ENCODE results near the gene TSPAN4.

TSPAN4 gene, protein sequence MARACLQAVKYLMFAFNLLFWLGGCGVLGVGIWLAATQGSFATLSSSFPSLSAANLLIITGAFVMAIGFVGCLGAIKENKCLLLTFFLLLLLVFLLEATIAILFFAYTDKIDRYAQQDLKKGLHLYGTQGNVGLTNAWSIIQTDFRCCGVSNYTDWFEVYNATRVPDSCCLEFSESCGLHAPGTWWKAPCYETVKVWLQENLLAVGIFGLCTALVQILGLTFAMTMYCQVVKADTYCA

DNA sequence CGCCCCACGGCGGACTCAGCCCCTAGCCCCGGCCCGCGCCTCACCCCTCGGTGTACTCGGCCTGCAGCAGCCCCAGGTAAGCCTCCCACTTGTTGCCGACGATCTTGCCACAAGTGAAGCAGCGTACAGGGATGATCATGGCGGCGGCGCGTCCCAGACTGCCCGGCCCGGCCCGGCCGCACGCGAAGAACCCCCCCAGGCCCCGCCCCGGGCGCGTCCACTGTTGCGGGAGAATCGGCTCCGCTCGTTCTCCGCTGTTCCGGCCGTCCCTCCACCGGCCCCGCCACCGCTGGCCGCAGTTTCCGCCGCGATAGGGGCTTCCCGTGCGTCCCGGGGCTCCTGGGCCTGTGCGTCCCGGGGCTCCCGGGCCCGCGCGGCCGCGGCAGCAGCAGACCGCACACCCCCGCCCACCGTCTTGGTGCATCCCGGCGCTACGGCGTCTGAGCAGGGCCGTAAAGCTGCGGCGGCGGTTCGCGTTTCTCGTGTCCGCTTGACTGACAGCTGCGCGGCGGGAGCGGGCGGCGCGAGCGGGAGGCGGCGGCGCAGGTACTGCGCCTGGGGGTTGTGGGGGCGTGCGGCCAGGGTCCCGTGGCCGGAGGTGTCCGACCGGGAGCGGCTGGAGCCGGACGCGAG is at the start of gene TSPAN4, which contains the start of gene POLR2L:
Gene TSPAN4, plus strand, starts transcription at position 483 of the 633 bp plus-strand sequence. CDS start 7,453 bp downstream, outside the sequence.
Gene POLR2L, minus strand, starts transcription at position 160 of the 633 bp plus-strand sequence. Its CDS starts 21 bp downstream, at position 139.
- FAIRE-seq, result peak; percentile 91
- peak; percentile 95 for DNase-seq (ENCODE audit: insufficient read length, low spot score)

GRCh38 chr11:792873-793272 is 49.8 kb upstream of the TSPAN4 start:
- no peak for DNase-seq (ENCODE audit: insufficient read length, low spot score)

GRCh38 chr11:793556-793955 is 49.1 kb upstream of the TSPAN4 start:
- DNase-seq (ENCODE audit: insufficient read length, low spot score), result no peak
- no peak for FAIRE-seq

More at GRCh38 chr11:792873-793272, 49.8 kb upstream of the TSPAN4 start:
- no peak for FAIRE-seq

DNA sequence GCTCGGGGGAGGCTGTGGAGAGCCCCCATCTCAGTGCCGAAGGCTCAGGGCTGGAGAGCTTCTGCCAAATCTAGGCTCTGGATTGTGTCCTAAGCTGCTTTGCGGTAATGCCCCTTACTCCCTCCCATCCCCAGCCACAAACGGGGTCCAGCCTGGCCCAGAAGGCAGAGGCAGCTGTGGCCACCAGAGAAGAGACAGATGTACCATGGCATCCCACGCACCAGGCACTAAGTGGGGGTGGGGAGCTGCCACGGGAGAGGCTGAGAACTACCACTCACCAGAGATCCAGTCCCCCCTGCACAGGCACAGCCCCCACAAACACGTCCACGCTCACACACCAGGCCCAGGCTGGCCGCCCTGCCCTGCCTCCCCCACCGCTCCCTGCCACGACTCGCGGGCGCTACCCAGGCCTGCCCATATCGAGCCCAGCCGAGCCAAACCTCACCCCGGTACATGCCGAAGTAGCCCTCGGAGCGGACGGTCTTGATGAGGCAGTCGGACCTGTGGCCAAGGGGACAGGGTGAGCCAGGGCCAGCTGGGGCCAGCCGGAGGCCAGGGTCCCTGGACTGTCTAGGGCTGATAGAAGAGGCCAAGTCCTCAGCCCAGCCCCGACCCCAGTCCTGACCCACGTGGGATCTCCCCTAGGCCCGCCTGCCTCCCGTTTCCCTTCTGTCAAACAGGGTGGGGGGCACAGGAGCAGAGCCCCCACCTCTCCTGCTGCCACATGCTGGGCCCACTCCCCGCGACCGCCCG is 48.5 kb upstream of the TSPAN4 start:
- DNase-seq (ENCODE audit: insufficient read length, low spot score), result no peak
- no peak for FAIRE-seq

DNA sequence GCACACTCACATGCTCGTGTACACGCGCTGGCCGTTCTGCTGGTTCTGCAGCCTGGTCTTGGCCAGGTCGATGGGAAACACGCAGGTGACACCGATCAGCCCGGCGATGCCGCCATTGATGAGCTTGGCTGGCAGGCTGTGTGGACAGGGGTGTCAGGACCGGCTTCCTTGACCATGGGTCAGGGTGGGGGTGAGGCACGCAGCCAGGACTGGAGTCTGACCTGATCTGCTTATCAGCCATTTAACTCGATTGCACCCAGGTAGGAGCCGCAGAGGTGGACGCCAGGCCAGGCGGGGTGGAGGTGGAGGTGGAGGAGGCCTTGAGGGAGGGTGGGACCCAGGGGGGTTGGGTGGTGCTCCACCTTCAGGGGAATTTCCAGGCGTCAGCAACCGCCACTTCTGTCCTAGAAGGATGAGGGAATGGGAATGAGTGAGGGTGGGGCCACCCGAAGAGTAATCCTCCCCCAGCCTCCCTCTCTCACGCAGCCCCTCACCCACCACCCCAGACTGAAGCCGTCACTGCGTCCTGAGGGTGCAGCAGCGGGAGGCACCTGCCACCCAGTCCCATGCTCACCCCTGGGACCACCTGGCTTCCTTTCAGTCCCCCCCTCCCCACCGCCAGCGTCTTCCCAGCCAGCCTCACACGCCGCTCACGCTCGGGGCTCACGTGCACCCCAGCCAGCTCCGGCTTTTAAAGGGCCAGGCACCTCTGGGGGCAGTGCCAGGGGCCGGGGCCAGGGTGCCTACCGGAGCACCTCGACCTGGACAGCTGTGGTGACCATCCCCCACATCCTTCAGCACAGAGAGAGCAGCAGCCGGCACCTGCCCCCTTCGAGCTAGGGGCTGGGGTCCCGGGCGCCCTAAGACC is 47.7 kb upstream of the TSPAN4 start:
- FAIRE-seq (no peak), DNase-seq (ENCODE audit: insufficient read length, low spot score) (no peak)

DNA sequence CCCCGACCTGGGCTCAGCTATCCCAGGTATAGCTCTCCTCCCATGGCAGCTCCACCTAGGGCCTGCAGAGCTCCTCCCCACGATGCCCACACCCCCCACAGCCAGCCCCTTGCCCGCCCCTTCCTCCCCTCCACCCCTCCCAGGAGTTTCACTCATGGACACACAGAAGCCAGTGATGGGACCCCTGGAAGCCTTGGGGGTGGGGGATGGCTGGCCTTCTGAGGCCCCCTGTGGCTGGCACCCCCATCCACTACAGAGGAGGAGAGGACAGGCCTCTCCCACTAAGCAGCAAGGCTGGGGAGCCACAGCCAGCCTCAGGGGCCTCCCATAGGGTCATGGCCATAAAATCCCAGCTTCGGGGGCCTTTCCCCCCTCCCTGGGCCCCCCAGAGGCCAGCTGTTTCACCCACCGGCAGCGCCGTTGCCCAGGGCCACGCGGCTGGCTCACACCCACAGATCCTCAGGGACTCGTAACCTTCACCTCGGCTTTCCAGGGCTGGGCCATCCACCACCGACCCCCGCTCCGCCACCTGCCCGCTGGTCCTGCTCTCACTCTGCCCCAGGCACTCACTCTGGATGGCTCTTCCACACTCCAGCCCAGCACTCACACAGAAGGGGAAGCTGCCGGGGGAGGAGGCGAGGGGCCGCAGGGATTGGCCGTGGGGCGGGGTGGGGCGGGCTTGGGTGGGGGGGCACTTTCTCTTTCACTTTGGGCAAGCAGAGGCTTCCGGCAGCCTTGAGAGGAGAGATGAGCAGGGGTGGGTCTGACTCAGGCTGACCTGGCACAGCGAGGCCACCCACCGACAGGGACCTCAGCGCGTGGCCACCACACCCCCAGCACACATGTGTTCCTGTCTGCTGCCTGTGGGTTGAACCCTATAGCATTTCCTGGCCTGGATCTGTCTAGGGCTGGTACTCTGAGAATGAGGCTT is 46.8 kb upstream of the TSPAN4 start:
- peak; percentile 67 for FAIRE-seq
- peak; percentile 99 for DNase-seq (ENCODE audit: insufficient read length, low spot score)

DNA sequence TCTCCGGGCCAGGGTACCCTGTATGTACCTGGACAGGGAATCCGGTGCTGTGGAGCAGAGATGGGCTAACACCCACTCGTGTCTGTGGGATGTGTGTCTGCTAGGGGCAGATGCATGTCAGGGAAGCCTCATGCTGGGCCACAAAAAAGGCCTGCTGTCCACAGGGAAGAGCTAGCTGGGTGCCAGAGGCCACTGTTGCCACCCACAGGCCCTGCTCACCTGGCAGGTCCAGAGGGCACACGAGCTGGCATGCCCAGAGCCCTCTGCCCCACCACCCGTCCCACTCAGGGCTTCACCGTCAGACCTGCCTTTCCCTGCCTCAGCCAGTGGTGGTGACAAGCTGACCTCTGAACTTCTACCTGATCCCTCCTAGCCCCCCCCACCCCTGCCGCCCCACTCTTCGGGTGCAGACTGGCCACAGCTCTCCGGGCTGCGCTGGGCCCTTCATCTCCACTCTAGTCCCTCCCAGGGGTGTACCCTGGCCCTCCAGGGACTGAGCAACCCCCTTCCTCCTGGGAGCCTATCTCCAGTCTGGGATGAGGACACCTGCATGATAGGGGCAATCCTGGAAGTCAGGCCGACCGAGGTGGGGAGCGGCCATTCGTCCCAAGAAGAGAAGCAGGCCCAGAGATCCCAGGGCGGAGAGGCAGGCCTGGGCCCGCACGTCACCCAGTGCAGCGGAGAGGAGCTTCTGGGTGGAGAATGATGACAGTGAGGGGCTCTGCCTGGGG is 45.9 kb upstream of the TSPAN4 start:
- DNase-seq (ENCODE audit: insufficient read length, low spot score), result no peak
- peak; percentile 28 for FAIRE-seq

DNA sequence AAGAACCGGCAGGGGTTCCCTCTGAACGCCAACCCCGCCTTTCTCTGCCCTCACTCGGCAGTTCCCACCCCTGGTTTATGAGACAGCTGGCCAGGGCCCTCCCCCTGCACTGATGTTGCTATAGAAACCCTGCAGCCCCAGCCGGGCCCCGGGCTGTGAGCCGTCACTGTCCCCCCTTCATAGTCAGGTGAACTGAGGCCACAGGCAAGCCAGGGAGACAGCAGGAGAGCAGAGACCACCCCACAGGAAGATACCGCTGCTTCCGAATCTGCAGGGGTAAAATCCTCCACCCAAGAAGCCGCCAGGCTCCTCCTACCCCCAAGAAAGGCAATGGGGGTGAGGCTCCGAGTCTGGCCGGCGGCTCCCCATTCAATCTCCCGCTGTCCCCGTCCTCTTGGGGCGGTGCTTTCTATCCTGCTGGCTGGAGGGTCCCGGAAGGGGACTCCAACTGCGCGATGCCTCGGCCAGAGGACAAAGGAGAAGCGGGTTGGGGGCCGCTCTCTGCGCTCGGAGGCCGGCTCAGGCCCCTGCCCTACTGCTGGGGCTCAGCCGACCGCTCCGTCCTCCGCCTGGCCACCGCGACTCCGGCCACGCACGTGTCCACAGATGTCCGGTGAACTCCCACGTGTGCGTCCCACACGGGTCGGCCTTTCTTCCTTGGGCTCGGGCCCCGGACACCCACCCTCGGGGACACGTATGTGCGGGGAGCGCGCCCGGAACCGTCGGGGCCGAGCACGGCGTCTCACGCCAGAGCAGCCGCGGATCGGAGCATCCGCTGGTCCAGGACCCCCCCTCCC is 45.2 kb upstream of the TSPAN4 start:
- peak; percentile 91 for DNase-seq (ENCODE audit: insufficient read length, low spot score)
- FAIRE-seq, result peak; percentile 94

GRCh38 chr11:798093-798713 is 44.4 kb upstream of the TSPAN4 start, which contains the start of gene SLC25A22:
SLC25A22 (minus strand) TSS chr11:798281; CDS start chr11:795006, 3,275 bp downstream.
- DNase-seq (ENCODE audit: insufficient read length, low spot score) (peak; percentile 97), FAIRE-seq (peak; percentile 93)

DNA sequence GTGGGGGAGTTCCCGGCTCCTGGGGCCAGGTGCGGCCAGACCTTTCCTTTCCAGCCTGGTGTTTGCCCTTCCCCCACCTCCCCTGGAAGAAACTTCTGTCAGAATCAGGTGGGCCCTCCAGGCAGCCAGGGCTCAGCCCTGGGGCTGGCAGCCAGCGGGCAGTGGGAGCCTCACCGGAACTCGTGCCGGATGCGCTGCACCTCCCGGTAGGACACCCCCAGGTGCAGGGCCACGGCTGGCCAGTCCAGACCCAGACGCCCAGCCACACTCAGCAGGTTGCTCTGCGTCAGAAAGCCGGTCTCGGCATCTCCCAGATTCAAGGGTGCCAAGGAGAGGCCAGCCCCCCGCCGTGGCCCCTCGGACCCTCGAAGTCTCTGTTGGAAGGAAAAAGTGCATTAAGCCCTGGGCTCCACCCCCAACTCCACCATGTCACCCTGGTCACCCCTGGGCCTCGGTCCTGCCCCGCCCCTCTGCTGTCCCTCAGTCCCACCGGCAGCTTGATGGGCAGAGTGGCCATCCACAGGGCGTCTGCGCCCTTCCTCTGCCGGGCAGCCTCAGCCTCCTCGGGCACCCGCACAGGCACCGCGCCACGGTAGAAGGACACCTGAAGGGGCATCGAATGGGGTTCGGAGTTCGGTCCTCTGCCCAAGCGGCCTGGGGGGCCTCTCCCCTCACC is 42.9 kb upstream of the TSPAN4 start:
- FAIRE-seq, result no peak
- no peak for DNase-seq (ENCODE audit: insufficient read length, low spot score)

- no peak for FAIRE-seq
- DNase-seq (ENCODE audit: insufficient read length, low spot score), result no peak
These were observed 42.2 kb upstream of the TSPAN4 start for GRCh38 chr11:800473-800872.

- FAIRE-seq (no peak), DNase-seq (ENCODE audit: insufficient read length, low spot score) (no peak)
These were observed 41.4 kb upstream of the TSPAN4 start for GRCh38 chr11:801097-801780.

- DNase-seq (ENCODE audit: insufficient read length, low spot score), result no peak
- no peak for FAIRE-seq
These were observed 40.5 kb upstream of the TSPAN4 start for GRCh38 chr11:802018-802617.

DNA sequence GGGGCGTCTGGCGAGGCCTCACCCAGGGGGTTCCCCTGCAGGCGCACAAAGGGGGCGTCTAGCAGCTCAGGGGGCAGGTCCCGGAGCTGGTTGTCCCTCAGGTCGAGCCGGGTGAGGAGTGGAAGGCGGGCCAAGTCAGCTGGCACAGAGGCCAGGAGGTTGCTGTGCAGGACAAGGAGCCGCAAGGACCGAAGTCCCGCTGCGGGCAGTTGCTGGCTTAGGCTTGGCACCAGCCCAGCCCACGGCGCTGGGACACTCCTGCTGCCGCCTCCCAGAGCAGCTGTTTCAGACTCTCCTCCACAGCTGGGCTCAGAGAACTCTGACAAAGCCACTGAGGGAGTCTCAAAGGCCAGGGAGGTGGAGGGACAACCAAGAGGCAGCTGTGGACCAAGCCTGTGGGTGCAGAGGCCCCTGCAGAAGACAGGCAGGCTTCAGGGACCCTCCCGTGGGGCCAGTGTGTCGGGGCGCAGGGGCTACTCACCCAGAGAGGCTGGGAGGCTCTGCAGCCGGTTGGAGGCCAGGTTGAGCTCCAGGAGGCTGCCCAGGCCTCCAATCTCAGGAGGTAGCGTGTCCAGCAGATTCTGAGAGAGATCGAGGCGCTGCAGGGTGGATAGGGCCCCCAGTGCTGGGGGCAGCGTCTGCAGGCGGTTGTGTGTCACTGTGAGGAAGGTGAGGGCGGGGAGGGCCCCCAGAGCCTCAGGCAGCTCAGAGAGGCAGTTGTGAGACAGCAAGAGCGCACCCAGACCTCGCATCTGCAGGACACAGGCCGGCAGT is 39.8 kb upstream of the TSPAN4 start:
- DNase-seq (ENCODE audit: insufficient read length, low spot score), result no peak
- no peak for FAIRE-seq

GRCh38 chr11:803467-803742 is 39.2 kb upstream of the TSPAN4 start:
- no peak for FAIRE-seq
- DNase-seq (ENCODE audit: insufficient read length, low spot score), result no peak
